HepG2 (cell line): ENCODE measurements around the gene RHBDF2. TPM values are rescaled to one million over a fixed set of nuclear protein-coding genes. Genes with fewer than 3 reads are reported as not detected.

Source experiments
- CERS6 ChIP-seq: sonication (generic); formaldehyde crosslinking; IDR thresholded peaks from 2 replicates; pipeline ENCODE4 v1.5.0; 2020; ENCODE audit warnings: missing genetic modification reagents
- GPBP1L1 ChIP-seq: sonication (generic); formaldehyde crosslinking; IDR thresholded peaks from 2 replicates; pipeline ENCODE4 v1.5.0; 2020; ENCODE audit warnings: mild to moderate bottlenecking, missing genetic modification reagents
- HIC2 ChIP-seq: sonication (generic); formaldehyde crosslinking; IDR thresholded peaks from 2 replicates; pipeline ENCODE4 v1.9.0; 2022; ENCODE audit warnings: low read depth, missing genetic modification reagents
- IKZF1 ChIP-seq: fragments of 450-650 bp; IDR thresholded peaks from 2 replicates; pipeline ENCODE4 v1.7.1; 2016
- KIAA2018 ChIP-seq: sonication (generic); formaldehyde crosslinking; IDR thresholded peaks from 2 replicates; pipeline ENCODE4 v1.5.0; 2020; ENCODE audit warnings: mild to moderate bottlenecking, missing genetic modification reagents, borderline replicate concordance
- SIX4 ChIP-seq: sonication (generic); formaldehyde crosslinking; IDR thresholded peaks from 2 replicates; pipeline ENCODE4 v1.4.0; 2020; ENCODE audit warnings: missing genetic modification reagents
- TEF ChIP-seq: sonication (generic); formaldehyde crosslinking; IDR thresholded peaks from 2 replicates; pipeline ENCODE4 v1.5.0; 2020; ENCODE audit warnings: missing genetic modification reagents
- ZFP91 ChIP-seq: sonication (generic); formaldehyde crosslinking; IDR thresholded peaks from 2 replicates; pipeline ENCODE4 v1.9.0; 2022; ENCODE audit warnings: missing genetic modification reagents, mild to moderate bottlenecking, borderline replicate concordance
- polyA plus RNA-seq, 8 experiments: library from polyadenylated mRNA; depleted of rRNA in 3 of 8; stranded (reverse) in 7 of 8; unstranded in 1 of 8; fragments of >200 nt; fragmentation: Illumina TruSeq in 4 of 8; extraction: Trizol in 4 of 8; gene quantifications; 2 replicates each; pipeline versions ENCODE4 v1.2.1 to v1.2.3, GENCODE V29; 2011 to 2016; ENCODE audit warnings: low read depth in 4 of 8, missing spikeins in 1 of 8, mixed read lengths in 1 of 8; ENCODE audit not compliant: insufficient read depth in 1 of 8
- total RNA-seq, 5 experiments: library from RNA; depleted of rRNA; stranded (reverse); fragments of >200 nt; fragmentation: Illumina TruSeq; extraction: Trizol; gene quantifications; 2 replicates each; pipeline ENCODE4 v1.2.3, GENCODE V29; 2016; ENCODE audit warnings: low read depth in 1 of 5

Gene RHBDF2
- total and polyA plus RNA-seq, 2 of the 13 experiments (the other 11 are each of a cell fraction or from before 2014, with no cell fraction given), result 7.8 to 24.2 TPM

GRCh38 chr17:76501018-76501826, at the start of gene RHBDF2 (continued):
- TF ChIP-seq HIC2 (CRISPR knock-in tag) (no peak), GPBP1L1 (CRISPR knock-in tag) (no peak), SIX4 (CRISPR knock-in tag) (no peak), IKZF1 (no peak), KIAA2018 (no peak), CERS6 (CRISPR knock-in tag) (no peak), TEF (CRISPR knock-in tag) (no peak), ZFP91 (CRISPR knock-in tag) (no peak)
